ENCODE measurements around the gene ADORA1.

GRCh38 chr1:203116091-203116820 lies 11.3 kb upstream of the ADORA1 start:
- no peak for TF ChIP-seq POLR2A (IDR thresholded peaks at IDR 0.05; ENCODE audit: low read length)
- no peak for TF ChIP-seq GATA1 (IDR thresholded peaks at IDR 0.05; ENCODE audit: low read depth, low read length)
